ENCODE measurements around the gene TWIST1.

GRCh38 chr7:19110776-19111175 lies 6.7 kb downstream of the TWIST1 start:
- TF ChIP-seq CTCF (IDR thresholded peaks at IDR 0.05) (no peak), POLR2A (IDR thresholded peaks at IDR 0.05) (no peak)

All from tibial nerve (tissue), 3 donors.